CD4-positive, alpha-beta T cell treated with Interleukin-21 for 1 hour (primary cell): Measurements from ENCODE around the gene DGCR6L.
A peak's percentile ranks its signal among the peaks of the same experiment; 100 is the strongest.
"Not testable (repeated sequence)": the region's sequence is repeated elsewhere in the genome, so short reads cannot be mapped to it uniquely, and the experiment has no call there.

ENCODE experiments used
- DNase-seq: peaks from one replicate; pipeline ENCODE4 v3.0.0-alpha.2; 2020

The DGCR6L gene

GRCh38 chr22:20291249-20291586, 28.6 kb downstream of the DGCR6L start:
- no peak for DNase-seq

DNA sequence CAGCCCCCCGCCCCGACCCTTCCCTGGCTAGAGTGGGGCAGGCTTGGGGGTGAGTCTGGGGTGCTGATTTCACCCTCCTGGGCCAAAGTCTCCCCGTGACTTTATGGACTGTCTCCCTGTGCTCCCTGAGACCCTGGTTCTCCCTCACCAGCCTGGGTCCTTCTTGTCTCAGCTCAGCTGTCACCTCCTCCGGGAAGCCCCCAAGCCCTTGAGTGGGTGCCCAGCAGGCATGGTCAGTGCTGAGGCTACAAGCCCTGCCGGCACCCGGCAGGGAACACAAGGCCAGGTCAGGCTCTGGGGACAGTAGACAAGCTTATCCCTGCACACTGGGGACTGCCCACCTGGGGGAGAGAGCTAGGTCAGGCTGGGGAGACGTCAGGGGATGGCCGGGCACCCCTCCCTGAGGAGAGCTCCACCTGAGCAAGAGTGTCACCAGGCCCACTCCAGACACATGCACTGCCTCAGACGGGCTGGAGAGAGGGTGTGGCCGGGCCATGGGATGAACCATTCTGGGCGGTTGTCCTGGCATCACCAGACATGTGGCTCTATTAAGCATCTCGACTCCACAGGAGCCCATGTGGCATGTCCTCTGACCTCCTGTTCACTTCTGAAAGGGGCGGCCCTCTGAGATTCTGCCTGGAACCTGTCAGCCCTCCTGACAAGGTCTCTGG, 29.1 kb downstream of the DGCR6L start:
- DNase-seq = no peak

DNA sequence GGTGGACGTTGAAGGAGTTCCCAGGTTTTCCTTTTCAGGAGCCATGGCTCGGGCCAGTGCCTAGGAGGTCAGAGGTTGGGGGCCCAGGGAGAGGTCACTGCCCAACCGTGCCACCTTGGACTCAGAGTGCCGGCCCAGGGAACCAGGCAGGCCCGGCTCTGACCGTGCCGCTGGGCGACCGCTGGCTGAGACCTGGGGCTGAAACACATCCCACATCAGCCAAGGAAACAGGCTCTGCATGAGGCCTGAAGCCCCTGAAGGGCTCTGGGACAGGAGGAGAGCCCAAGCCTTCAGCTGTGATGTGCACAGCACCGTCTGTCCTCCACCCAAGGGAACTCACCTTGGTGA, 29.8 kb downstream of the DGCR6L start:
- no peak for DNase-seq

GRCh38 chr22:20289182-20290044, 30.4 kb downstream of the DGCR6L start:
- DNase-seq = not testable (repeated sequence)

- not testable (repeated sequence) for DNase-seq
These were observed 33.0 kb downstream of the DGCR6L start for GRCh38 chr22:20286784-20287423.

DNA sequence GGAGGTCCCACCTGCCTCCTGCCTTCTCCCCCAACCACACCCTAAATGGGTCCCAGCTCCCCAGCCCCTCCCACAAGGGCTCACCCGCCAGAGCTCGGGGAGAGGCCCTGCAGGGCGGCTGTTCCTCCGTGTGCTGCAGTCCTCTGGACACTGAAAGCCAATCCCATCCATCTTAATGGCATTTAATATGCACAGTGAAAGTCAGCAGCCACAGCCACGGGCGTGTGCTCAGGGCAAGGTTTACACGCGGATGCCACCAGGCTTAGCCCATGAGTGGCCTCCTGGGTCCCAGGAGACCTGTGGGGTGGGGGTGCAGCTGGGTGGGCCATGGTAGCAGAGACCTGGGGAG, 33.6 kb downstream of the DGCR6L start:
- DNase-seq = not testable (repeated sequence)

- peak; percentile 70 for DNase-seq
These were observed 34.2 kb downstream of the DGCR6L start for GRCh38 chr22:20285473-20286311.

GRCh38 chr22:20284471-20285086, 35.3 kb downstream of the DGCR6L start:
- DNase-seq = no peak

DNA sequence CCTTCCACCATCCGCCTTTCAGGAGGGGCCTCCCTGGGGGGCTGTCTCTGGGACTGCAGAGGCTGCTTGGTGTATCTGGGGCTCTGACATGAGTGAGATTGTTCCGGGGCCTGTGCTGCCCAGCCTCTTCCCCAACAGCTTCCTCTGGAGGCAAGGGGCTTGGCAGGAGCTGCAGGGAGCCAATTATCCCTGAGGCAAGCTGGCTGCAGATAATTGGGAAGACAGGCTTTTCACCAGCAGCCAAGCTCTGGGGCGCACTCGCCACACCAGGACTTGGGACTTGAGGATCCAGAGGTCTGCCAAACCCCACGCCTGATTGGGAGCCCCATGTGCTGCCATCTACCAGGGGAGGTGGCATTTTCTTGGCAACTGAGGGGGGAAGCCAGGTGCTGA, 36.2 kb downstream of the DGCR6L start:
- DNase-seq = no peak

- no peak for DNase-seq
These were observed 36.8 kb downstream of the DGCR6L start for GRCh38 chr22:20282901-20283673.

DNA sequence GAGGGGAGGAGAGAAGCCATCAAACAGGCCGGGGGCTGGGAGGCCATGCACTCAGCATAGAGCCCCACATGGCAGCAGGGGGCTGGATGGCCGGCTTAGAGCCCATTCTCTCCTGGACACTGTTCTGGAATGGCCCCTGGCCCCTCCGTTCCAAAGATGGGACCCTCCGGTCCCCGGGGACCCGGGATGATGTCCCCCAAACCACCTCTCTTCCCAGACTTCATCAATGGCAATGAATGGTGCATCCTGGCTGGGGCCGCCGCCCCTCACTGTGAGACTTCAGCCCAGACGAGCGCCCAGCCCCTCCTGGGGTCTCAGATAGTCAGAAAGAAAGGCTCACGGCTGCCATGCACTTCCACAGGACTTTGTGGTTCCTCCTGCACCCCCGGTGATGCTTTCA, 38.0 kb downstream of the DGCR6L start:
- DNase-seq = no peak

DNA sequence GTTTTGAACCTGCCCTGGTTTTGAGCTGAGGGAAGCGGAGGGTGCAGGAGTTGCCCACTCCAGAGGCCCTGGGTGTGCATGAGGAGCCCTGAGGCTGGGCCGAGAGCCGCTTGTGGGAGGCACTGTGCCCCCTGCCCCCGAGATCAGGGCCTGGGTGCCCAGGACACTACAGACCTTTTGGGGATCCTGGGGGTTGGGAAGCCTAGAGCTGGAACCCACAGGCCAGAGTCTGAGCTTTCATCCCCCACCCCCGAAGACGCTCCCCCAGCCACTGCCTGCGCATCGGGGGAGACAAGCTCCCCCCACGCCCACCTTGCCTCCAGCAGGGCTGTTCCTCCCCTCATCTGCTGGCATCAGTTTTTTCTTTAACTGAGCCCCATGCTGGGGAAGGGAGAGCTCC, 38.4 kb downstream of the DGCR6L start:
- not testable (repeated sequence) for DNase-seq

DNA sequence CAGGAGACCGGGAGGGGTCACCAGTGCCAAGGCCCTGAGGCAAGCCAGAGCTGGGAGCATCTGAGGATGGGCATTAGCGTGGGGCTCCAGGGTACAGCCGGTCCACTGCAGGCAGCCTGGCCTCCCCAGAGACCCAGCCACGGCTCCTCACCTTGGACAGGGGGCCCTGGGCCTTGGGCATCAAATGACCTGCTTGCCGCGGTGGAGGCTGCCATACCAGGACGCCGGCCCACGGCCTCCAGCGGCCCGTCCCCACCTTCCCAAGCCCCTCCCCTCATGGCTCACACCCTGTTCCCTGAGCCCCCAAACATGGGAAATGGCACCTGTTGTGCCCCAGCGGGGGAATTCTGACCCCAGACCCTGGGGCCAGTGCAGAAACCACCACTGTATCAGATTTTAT, 39.0 kb downstream of the DGCR6L start:
- DNase-seq = no peak

DNA sequence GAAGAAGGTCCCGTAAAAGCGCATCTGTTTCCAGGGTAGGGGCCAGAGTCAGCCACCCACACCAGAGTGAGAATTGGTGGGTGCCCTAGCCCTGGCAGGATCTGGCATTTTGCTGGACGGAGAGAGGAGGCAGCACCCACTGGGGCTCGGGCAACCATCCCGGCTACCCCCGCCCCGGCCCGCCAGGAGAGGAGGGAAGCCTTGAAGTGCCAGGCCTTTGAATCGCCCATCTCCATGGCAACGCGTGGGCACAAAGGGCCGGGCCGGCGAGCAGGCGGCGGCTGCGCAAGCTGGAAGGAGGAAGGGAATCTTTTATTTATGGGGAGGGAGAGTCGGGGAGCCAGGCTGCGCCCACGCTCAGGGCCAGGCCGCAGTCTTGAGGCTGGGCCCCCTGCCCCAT, 39.7 kb downstream of the DGCR6L start:
- DNase-seq = not testable (repeated sequence)

GRCh38 chr22:20279662-20280134, 40.2 kb downstream of the DGCR6L start:
- no peak for DNase-seq

GRCh38 chr22:20278726-20279490, 41.0 kb downstream of the DGCR6L start:
- not testable (repeated sequence) for DNase-seq

DNA sequence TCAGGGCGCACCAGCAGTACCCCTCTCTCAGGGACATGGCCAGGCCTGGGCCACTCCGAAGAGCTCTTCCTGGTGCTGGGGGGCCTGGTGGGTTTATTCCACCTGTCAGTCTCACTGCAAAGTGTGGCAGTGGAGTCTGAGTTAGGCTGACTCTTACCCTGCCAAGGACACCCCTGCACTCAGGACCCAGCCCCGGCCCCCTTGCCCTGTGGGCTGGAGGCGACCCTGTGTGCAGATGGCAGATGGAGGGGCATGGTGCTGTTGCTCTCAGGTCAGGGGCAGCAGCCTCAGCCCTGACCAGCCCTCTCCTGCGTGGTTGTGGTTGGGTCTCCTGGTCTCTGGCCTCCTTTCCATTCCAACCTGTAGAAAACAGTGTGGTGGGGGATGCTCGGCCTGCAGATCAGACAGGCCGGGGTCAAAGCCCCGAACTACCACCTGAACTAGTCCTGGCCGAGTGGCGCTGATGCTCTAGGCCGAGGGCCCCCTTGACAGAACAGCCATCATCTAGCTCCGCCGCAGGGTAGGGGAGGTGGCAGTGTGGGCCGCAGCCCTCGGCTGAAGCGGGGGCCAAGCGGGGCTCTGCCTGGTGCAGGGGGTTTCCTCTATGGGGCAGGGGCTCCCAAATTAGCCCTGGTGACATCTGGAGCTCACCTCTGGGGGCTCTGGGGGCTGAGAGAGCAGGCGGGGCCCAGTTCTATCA, 41.8 kb downstream of the DGCR6L start:
- DNase-seq = not testable (repeated sequence)

- DNase-seq = no peak
These were observed 43.4 kb downstream of the DGCR6L start for GRCh38 chr22:20276468-20276867.

- no peak for DNase-seq
These were observed 44.0 kb downstream of the DGCR6L start for GRCh38 chr22:20275836-20276235.

DNA sequence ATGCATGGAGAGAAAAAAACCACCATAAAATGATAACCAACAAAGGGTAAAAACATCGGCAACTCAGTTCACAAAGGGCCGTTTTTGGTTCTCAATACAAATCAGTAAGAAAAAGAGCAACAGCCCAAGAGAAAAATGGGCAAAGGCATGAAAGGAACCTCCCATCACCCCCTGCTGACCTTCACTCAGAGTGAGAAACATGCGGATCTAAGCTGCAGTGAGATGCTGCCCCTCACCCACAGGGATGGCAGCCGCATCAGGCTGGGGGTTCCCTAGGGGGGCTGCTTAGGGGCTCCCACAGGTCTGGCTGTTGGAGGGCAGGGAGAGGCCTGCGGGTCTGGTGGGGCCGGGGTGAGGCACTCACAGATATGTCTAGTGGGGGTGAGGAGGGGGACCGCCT, 44.5 kb downstream of the DGCR6L start:
- DNase-seq = not testable (repeated sequence)
